ENCODE data around the gene DSC3.

DSC3 gene

GRCh38 chr18:31066266-31066665 is 23.7 kb upstream of the DSC3 start:
- Histone ChIP-seq H3K4me2 (ENCODE audit: insufficient read depth, low read length) (no peak overlapping the region), H3K27ac (ENCODE audit: low read length) (no peak overlapping the region), H4K20me1 (ENCODE audit: insufficient read depth, low read length) (no peaks in the 10 kb centered on the region), H3K36me3 (ENCODE audit: insufficient read depth, low read length) (no peaks in the 10 kb centered on the region), H3K79me2 (ENCODE audit: insufficient read depth, low read length) (no peaks in the 10 kb centered on the region), H3K9me3 (ENCODE audit: insufficient read depth, low read length, severe bottlenecking) (no peaks in the 10 kb centered on the region), H3K4me3 (ENCODE audit: low read depth in 1 of 2, low read length in 2 of 2) (no peak overlapping the region), H3K27me3 (ENCODE audit: insufficient read depth, low read length, poor library complexity) (no peaks in the 10 kb centered on the region), H2AFZ (ENCODE audit: low read depth, low read length) (no peak overlapping the region), H3K4me1 (ENCODE audit: insufficient read depth, low read length) (no peaks in the 10 kb centered on the region), H3K9ac (ENCODE audit: low read depth, low read length) (no peak overlapping the region)
- ATAC-seq (ENCODE audit: insufficient read depth, low read depth) (no peak), DNase-seq (no peak)
- TF ChIP-seq CTCF (IDR thresholded peaks at IDR 0.05; ENCODE audit: borderline replicate concordance, extremely low read depth, low read length, poor library complexity, severe bottlenecking) (no peak), EZH2 (IDR thresholded peaks at IDR 0.05; ENCODE audit: borderline replicate concordance, low read depth, low read length, severe bottlenecking) (no peak)

DNA sequence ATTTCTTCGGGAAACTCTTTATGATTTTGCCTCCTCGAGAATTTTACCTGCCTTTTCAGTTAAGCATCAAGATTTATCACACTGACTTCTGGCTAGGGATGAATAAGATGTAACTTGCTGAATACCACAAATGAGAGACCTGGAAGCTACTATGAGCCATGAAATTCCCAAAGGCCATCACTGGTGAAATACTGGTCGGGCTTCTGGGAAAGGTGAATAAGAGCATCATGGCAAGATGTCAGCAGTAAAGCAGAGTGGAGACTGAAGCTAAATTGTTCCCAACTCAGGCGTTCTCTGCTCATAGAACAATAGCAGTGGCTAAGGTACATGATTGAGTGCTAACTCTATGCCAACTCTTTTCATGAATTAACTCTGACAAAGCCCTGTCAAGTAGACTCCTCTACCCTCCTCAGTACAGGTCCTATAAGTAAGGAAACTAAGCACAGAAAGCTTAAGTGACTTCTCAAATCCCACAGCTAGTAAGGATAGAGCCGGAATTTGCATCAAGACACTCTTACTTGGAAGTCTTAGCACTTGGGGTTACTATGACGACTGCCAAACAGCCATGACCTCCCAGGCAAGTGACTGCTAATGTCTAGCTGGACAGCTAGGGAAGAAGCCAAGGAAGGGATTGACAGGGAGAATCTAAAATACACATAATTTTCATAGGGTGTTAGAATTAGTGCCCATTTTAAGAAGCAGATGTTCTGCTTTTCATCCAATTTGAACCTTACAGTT is 22.7 kb upstream of the DSC3 start:
- ATAC-seq (ENCODE audit: insufficient read depth, low read depth) (no peak), DNase-seq (no peak)
- H3K27ac ChIP-seq (ENCODE audit: low read length), result no peak overlapping the region
- H3K27me3 ChIP-seq (ENCODE audit: insufficient read depth, low read length, poor library complexity), result no peaks in the 10 kb centered on the region
- no peaks in the 10 kb centered on the region for H3K79me2 ChIP-seq (ENCODE audit: insufficient read depth, low read length)
- no peaks in the 10 kb centered on the region for H3K36me3 ChIP-seq (ENCODE audit: insufficient read depth, low read length)
- no peaks in the 10 kb centered on the region for H3K9me3 ChIP-seq (ENCODE audit: insufficient read depth, low read length, severe bottlenecking)
- TF ChIP-seq EZH2 (IDR thresholded peaks at IDR 0.05; ENCODE audit: borderline replicate concordance, low read depth, low read length, severe bottlenecking), result no peak
- TF ChIP-seq CTCF (IDR thresholded peaks at IDR 0.05; ENCODE audit: borderline replicate concordance, extremely low read depth, low read length, poor library complexity, severe bottlenecking), result no peak
- no peaks in the 10 kb centered on the region for H3K4me1 ChIP-seq (ENCODE audit: insufficient read depth, low read length)
- no peaks in the 10 kb centered on the region for H4K20me1 ChIP-seq (ENCODE audit: insufficient read depth, low read length)
- no peak overlapping the region for H2AFZ ChIP-seq (ENCODE audit: low read depth, low read length)
- H3K9ac ChIP-seq (ENCODE audit: low read depth, low read length), result no peak overlapping the region
- H3K4me2 ChIP-seq (ENCODE audit: insufficient read depth, low read length), result no peak overlapping the region
- no peak overlapping the region for H3K4me3 ChIP-seq (ENCODE audit: low read depth in 1 of 2, low read length in 2 of 2)

DNA sequence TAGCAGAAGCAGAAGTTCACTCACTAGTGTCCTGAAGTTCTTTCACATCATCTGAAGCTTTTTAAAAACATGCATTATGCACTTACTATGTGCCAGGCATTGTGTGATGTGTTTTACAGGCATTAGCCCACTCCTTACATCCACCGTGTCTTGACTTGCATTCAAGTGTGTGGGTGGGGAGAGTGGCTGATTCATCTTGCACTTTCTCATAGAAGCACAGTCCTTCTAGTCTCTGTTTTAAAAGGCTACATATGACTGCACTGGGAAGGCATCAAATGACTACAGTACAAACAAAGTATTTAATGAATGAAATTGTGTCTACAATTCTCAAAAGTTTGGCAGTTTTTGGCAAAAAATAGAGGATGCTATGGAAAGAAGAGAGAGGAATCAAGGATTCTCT is 21.6 kb upstream of the DSC3 start:
- ATAC-seq (ENCODE audit: insufficient read depth, low read depth), result no peak
- Histone ChIP-seq H3K36me3 (ENCODE audit: insufficient read depth, low read length) (no peaks in the 10 kb centered on the region), H3K27ac (ENCODE audit: low read length) (no peak overlapping the region), H3K79me2 (ENCODE audit: insufficient read depth, low read length) (no peaks in the 10 kb centered on the region), H3K27me3 (ENCODE audit: insufficient read depth, low read length, poor library complexity) (no peaks in the 10 kb centered on the region), H3K9me3 (ENCODE audit: insufficient read depth, low read length, severe bottlenecking) (no peaks in the 10 kb centered on the region), H3K4me3 (ENCODE audit: low read depth in 1 of 2, low read length in 2 of 2) (no peak overlapping the region), H4K20me1 (ENCODE audit: insufficient read depth, low read length) (no peaks in the 10 kb centered on the region), H2AFZ (ENCODE audit: low read depth, low read length) (no peak overlapping the region), H3K9ac (ENCODE audit: low read depth, low read length) (no peak overlapping the region), H3K4me1 (ENCODE audit: insufficient read depth, low read length) (no peaks in the 10 kb centered on the region), H3K4me2 (ENCODE audit: insufficient read depth, low read length) (no peak overlapping the region)
- DNase-seq, result no peak
- no peak for TF ChIP-seq EZH2 (IDR thresholded peaks at IDR 0.05; ENCODE audit: borderline replicate concordance, low read depth, low read length, severe bottlenecking)
- no peak for TF ChIP-seq CTCF (IDR thresholded peaks at IDR 0.05; ENCODE audit: borderline replicate concordance, extremely low read depth, low read length, poor library complexity, severe bottlenecking)

Measured in DND-41 (cell line).